Spinal cord (tissue), 10 donors: ENCODE data around the gene CDH9. TPM values are rescaled to one million over a fixed set of nuclear protein-coding genes. Genes with fewer than 3 reads are reported as not detected.
"Not testable (repeated sequence)": the region's sequence is repeated elsewhere in the genome, so short reads cannot be mapped to it uniquely, and the experiment has no call there.

ENCODE experiments used
- DNase-seq, 6 donors: peaks; one replicate each; pipeline versions ENCODE4 v3.0.0 to v3.0.0-alpha.2; 2013 to 2015; ENCODE audit warnings: low spot score in 6 of 6, low read depth in 4 of 6
- H3K27ac ChIP-seq: one replicate; pipeline ENCODE4 v1.5.1; 2013; ENCODE audit warnings: low read depth, low read length, control low read depth
- H3K27me3 ChIP-seq: one replicate; pipeline ENCODE4 v1.6.1; 2013; ENCODE audit warnings: low read length; ENCODE audit not compliant: control insufficient read depth, insufficient read depth
- H3K36me3 ChIP-seq: one replicate; pipeline ENCODE4 v1.6.1; 2013; ENCODE audit warnings: low read length; ENCODE audit not compliant: control insufficient read depth, insufficient read depth
- H3K4me1 ChIP-seq: one replicate; pipeline ENCODE4 v1.6.1; 2013; ENCODE audit warnings: low read length; ENCODE audit not compliant: control insufficient read depth, insufficient read depth
- H3K4me3 ChIP-seq: one replicate; pipeline ENCODE4 v1.5.1; 2013; ENCODE audit warnings: low read depth, low read length, control low read depth
- H3K9me3 ChIP-seq: one replicate; pipeline ENCODE4 v1.6.1; 2013; ENCODE audit warnings: low read length; ENCODE audit not compliant: control insufficient read depth, insufficient read depth
- WGBS: methylation state at CpG from one replicate; pipeline ENCODE4 v1.1.5; 2013; ENCODE audit warnings: missing lambda C conversion rate; ENCODE audit not compliant: insufficient coverage; 5-methylcytosine and 5-hydroxymethylcytosine counted together
- polyA plus RNA-seq, 2 donors: library from polyadenylated mRNA; unstranded; fragments of 120-200 nt; gene quantifications; one replicate each; pipeline ENCODE4 v1.2.1, GENCODE V29; 2013; ENCODE audit not compliant: insufficient read length in 2 of 2
- total RNA-seq, 2 donors: library from RNA; depleted of rRNA in 1 of 2; stranded (reverse); fragments of 120-200 nt in 1 of 2; fragments of >200 nt in 1 of 2; gene quantifications; one replicate each; pipeline versions ENCODE4 v1.2.3 to v1.2.4, GENCODE V29; 2013 to 2014
- donor health status: healthy.

Gene CDH9
- total and polyA plus RNA-seq, 4 donors = 3.2 to 11.3 (median 6.0) TPM

GRCh38 chr5:26864061-26864460 is 174.3 kb downstream of the CDH9 start:
- no peak overlapping the region for H3K4me3 ChIP-seq
- H3K9me3 ChIP-seq = no peaks in the 10 kb centered on the region
- H3K36me3 ChIP-seq = no peaks in the 10 kb centered on the region
- WGBS = no CpG with 5 or more reads among the region's 4 CpGs
- no peak overlapping the region for H3K27ac ChIP-seq
- no peak for DNase-seq
- no peaks in the 10 kb centered on the region for H3K27me3 ChIP-seq
- no peaks in the 10 kb centered on the region for H3K4me1 ChIP-seq

DNA sequence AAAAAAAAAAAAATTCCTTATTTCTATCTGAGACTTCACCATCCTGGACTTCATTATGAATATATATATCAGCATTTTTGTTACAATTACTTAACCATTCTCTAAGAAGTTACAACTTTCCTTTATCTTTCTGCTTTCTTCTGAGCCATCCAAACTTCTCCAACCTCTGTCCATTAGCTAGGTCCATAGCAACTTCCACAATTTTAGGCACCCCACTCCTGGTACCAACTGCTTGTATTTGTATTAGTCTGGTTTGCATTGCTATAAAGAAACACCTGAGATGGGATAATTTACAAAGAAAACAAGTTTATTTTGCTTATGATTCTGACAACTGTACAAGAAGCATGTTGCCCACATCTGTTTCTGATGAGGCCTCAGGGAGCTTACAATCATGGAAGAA is 182.1 kb downstream of the CDH9 start:
- no peaks in the 10 kb centered on the region for H3K36me3 ChIP-seq
- no peak for DNase-seq
- no peaks in the 10 kb centered on the region for H3K4me1 ChIP-seq
- H3K4me3 ChIP-seq = no peak overlapping the region
- no peak overlapping the region for H3K27ac ChIP-seq
- H3K27me3 ChIP-seq = no peaks in the 10 kb centered on the region
- no peaks in the 10 kb centered on the region for H3K9me3 ChIP-seq

- DNase-seq, H3K4me3 ChIP-seq, H3K9me3 ChIP-seq, H3K36me3 ChIP-seq, H3K4me1 ChIP-seq, H3K27ac ChIP-seq, H3K27me3 ChIP-seq: not testable (repeated sequence)
- 94% methylated on average over 7 of the region's 8 CpGs for WGBS
These were observed 185.9 kb downstream of the CDH9 start for GRCh38 chr5:26852450-26852849.

- peak in 1 of 6 donors; percentile 3 for DNase-seq
- Histone ChIP-seq H3K9me3 (no peaks in the 10 kb centered on the region), H3K27ac (no peak overlapping the region), H3K4me3 (no peak overlapping the region), H3K27me3 (no peaks in the 10 kb centered on the region), H3K4me1 (no peaks in the 10 kb centered on the region), H3K36me3 (no peaks in the 10 kb centered on the region)
- 87% methylated on average over 8 of the region's 14 CpGs for WGBS
These were observed 191.2 kb downstream of the CDH9 start for GRCh38 chr5:26847041-26847736.

DNA sequence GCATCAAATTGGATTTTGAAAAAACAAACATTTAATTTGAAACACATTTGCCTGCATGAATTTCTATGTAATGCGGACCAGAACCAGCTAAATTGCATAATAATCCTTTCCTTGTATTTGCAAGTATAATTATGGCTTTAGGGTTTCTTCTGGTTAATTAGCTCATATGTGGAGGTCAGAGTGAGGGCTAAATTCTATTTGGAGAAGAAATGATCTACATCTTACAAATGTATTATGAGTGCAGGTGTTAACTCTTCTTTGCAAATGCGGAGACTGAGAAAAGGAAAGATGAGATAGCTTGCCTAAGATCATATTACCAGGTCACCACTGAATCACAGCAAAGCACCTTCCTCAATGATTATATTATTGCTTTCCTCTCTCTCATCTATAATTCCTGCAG is 194.7 kb downstream of the CDH9 start:
- Histone ChIP-seq H3K36me3 (no peaks in the 10 kb centered on the region), H3K27ac (no peak overlapping the region), H3K4me3 (no peak overlapping the region), H3K27me3 (no peaks in the 10 kb centered on the region), H3K9me3 (no peaks in the 10 kb centered on the region), H3K4me1 (no peaks in the 10 kb centered on the region)
- no CpG with 5 or more reads among the region's 2 CpGs for WGBS
- no peak for DNase-seq

DNA sequence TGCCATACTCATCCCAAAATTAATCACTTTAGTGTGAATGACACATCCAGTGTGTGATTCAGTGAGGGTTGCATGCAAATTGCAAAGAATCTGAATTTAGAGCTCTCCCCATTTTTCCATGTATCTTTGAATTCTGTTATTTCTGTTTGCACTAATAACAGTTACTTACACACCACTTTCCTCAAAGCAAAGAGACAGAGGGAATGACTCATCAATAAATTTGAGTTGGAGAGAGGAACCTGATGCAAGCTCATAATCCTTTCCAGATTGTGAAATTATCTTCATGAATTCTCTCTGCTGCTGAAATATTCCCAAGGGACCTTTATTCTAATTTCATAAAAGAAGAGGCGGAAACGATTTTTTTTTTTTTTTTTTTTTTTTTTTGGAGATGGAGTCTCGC is 204.8 kb downstream of the CDH9 start:
- no peak for DNase-seq
- Histone ChIP-seq H3K4me3 (no peak overlapping the region), H3K4me1 (no peaks in the 10 kb centered on the region), H3K27ac (no peak overlapping the region), H3K9me3 (no peaks in the 10 kb centered on the region), H3K36me3 (no peaks in the 10 kb centered on the region), H3K27me3 (no peaks in the 10 kb centered on the region)
- WGBS = no CpG with 5 or more reads among the region's 3 CpGs
